Nucleus accumbens (tissue), 56 donors: Measurements from ENCODE around the gene CATSPER4.
A peak's percentile ranks its signal among the peaks of the same experiment; 100 is the strongest.

ENCODE experiments used
- DNase-seq, 56 donors: peaks; one replicate each; lab custom pipeline; 2025; lab: John Stamatoyannopoulos, UW

The CATSPER4 gene

GRCh38 chr1:26190373-26190987, at the start of gene CATSPER4:
CATSPER4 (plus strand) TSS chr1:26190602; CDS start chr1:26190628, 26 bp downstream.
- peak in 2 of 56 donors; percentile 2 to 12 for DNase-seq

GRCh38 chr1:26142159-26142558, 48.2 kb upstream of the CATSPER4 start:
- no peak for DNase-seq

GRCh38 chr1:26145041-26145959, 45.1 kb upstream of the CATSPER4 start:
- DNase-seq, result peak in 48 of 56 donors; percentile 24 to 92 (median 59)

GRCh38 chr1:26145960-26146294, 44.5 kb upstream of the CATSPER4 start:
- no peak for DNase-seq

GRCh38 chr1:26148887-26149286, 41.5 kb upstream of the CATSPER4 start:
- DNase-seq, result no peak

GRCh38 chr1:26153966-26154532, 36.4 kb upstream of the CATSPER4 start:
- DNase-seq, result no peak

- no peak for DNase-seq
These were observed 35.7 kb upstream of the CATSPER4 start for GRCh38 chr1:26154750-26155149.

GRCh38 chr1:26155370-26156284, 34.8 kb upstream of the CATSPER4 start:
- DNase-seq, result no peak

- peak in 6 of 56 donors; percentile 3 to 43 (median 28) for DNase-seq
These were observed 33.9 kb upstream of the CATSPER4 start for GRCh38 chr1:26156285-26157038.

GRCh38 chr1:26158271-26158907, 32.0 kb upstream of the CATSPER4 start:
- DNase-seq, result no peak

GRCh38 chr1:26158908-26159742, 31.3 kb upstream of the CATSPER4 start, which contains the start of gene FAM110D:
FAM110D (plus strand) TSS chr1:26159079; CDS start chr1:26161292, 2,213 bp downstream.
- DNase-seq, result no peak

GRCh38 chr1:26159743-26160039, 30.7 kb upstream of the CATSPER4 start:
- DNase-seq, result no peak

GRCh38 chr1:26160527-26161414, 29.6 kb upstream of the CATSPER4 start:
- DNase-seq, result peak in 1 of 56 donors; percentile 41

GRCh38 chr1:26161415-26162219, 28.8 kb upstream of the CATSPER4 start:
- DNase-seq, result peak in 39 of 56 donors; percentile 12 to 70 (median 42)

GRCh38 chr1:26162220-26162709, 28.1 kb upstream of the CATSPER4 start:
- DNase-seq, result no peak

GRCh38 chr1:26163684-26164035, 26.7 kb upstream of the CATSPER4 start:
- DNase-seq, result no peak
